NB4 (cell line): Measurements from ENCODE around the gene FOXP1.
"Not testable (repeated sequence)": the region's sequence is repeated elsewhere in the genome, so short reads cannot be mapped to it uniquely, and the experiment has no call there.

Experiments
- DNase-seq: peaks from one replicate; pipeline ENCODE4 v3.0.0; 2010; ENCODE audit warnings: low read depth
- H3K4me3 ChIP-seq: one replicate; pipeline ENCODE4 v1.5.1; 2011; ENCODE audit warnings: mild to moderate bottlenecking, low read depth, low read length, moderate library complexity
- CTCF ChIP-seq: IDR thresholded peaks from one replicate; pipeline ENCODE4 v1.5.1; 2012; ENCODE audit warnings: low read depth, low read length
- MAX ChIP-seq: IDR thresholded peaks from 2 replicates; pipeline ENCODE4 v1.6.1; 2011; ENCODE audit warnings: low read depth, low read length
- MYC ChIP-seq: IDR thresholded peaks from 2 replicates; pipeline ENCODE4 v1.6.1; 2011; ENCODE audit warnings: low read depth, low read length
- POLR2A ChIP-seq: IDR thresholded peaks from 2 replicates; pipeline ENCODE4 v1.6.1; 2011; ENCODE audit warnings: mild to moderate bottlenecking; ENCODE audit not compliant: insufficient read length; ENCODE audit errors: extremely low read depth

FOXP1 gene

GRCh38 chr3:71533588-71533987 is 49.9 kb downstream of the FOXP1 start:
- no peak overlapping the region for H3K4me3 ChIP-seq
- DNase-seq: no peak

GRCh38 chr3:71532639-71533395 is 50.7 kb downstream of the FOXP1 start:
- TF ChIP-seq POLR2A: no peak
- TF ChIP-seq CTCF: no peak
- no peak for TF ChIP-seq MYC
- TF ChIP-seq MAX: no peak
- DNase-seq: peak; percentile 38

More at GRCh38 chr3:71533588-71533987, 49.9 kb downstream of the FOXP1 start:
- TF ChIP-seq CTCF (no peak), MAX (no peak), POLR2A (no peak), MYC (no peak)

GRCh38 chr3:71530903-71531530 is 52.5 kb downstream of the FOXP1 start:
- no peak for TF ChIP-seq MYC
- DNase-seq: no peak
- no peak overlapping the region for H3K4me3 ChIP-seq

More at GRCh38 chr3:71532639-71533395, 50.7 kb downstream of the FOXP1 start:
- no peak overlapping the region for H3K4me3 ChIP-seq

GRCh38 chr3:71528816-71529215 is 54.7 kb downstream of the FOXP1 start:
- no peak overlapping the region for H3K4me3 ChIP-seq
- TF ChIP-seq MAX: no peak
- TF ChIP-seq MYC: no peak
- no peak for TF ChIP-seq POLR2A
- TF ChIP-seq CTCF: no peak

GRCh38 chr3:71526448-71526847 is 57.1 kb downstream of the FOXP1 start:
- H3K4me3 ChIP-seq, DNase-seq: not testable (repeated sequence)

More at GRCh38 chr3:71528816-71529215, 54.7 kb downstream of the FOXP1 start:
- no peak for DNase-seq

GRCh38 chr3:71525391-71525790 is 58.1 kb downstream of the FOXP1 start:
- peak; percentile 69 for DNase-seq
- TF ChIP-seq POLR2A (no peak), MAX (no peak), CTCF (no peak), MYC (no peak)
- H3K4me3 ChIP-seq: no peak overlapping the region
